AG10803 (cell line): ENCODE data around the gene C6orf47.

ENCODE experiments used
- DNase-seq: peaks from one replicate; pipeline ENCODE4 v3.0.0; 2010; ENCODE audit warnings: low read depth
- H3K4me3 ChIP-seq: 2 replicates; pipeline ENCODE4 v1.5.1; 2011; ENCODE audit warnings: mild to moderate bottlenecking, low read length, control low read depth
- TF ChIP-seq, protein P1 (sequence below): conservative IDR thresholded peaks from 2 replicates; pipeline ENCODE4 v1.5.1; 2011; ENCODE audit warnings: mild to moderate bottlenecking, low read length, control low read depth, inconsistent platforms

C6orf47 gene

DNA sequence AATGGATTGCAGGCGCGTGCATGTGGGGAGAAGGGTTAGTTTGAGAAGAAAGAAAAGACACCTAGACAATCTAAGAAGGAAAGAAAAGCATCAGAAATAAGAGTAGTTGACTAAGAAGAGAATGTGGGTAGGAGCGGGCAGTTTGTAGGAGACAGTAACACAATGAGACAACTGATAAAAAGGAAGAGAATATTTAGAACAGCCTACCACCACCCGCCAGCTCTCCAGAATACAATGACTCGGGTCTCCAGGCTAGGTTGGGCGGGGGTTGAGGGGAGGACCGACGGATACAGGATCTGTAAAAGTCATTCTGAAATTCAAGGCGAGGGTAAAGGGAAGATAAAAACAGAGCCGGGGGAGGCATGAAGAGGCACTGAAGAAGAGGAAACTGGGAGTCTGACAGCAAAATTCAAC, 41.8 kb upstream of the C6orf47 start:
- DNase-seq, result peak; percentile 19
- TF ChIP-seq, protein P1, sequence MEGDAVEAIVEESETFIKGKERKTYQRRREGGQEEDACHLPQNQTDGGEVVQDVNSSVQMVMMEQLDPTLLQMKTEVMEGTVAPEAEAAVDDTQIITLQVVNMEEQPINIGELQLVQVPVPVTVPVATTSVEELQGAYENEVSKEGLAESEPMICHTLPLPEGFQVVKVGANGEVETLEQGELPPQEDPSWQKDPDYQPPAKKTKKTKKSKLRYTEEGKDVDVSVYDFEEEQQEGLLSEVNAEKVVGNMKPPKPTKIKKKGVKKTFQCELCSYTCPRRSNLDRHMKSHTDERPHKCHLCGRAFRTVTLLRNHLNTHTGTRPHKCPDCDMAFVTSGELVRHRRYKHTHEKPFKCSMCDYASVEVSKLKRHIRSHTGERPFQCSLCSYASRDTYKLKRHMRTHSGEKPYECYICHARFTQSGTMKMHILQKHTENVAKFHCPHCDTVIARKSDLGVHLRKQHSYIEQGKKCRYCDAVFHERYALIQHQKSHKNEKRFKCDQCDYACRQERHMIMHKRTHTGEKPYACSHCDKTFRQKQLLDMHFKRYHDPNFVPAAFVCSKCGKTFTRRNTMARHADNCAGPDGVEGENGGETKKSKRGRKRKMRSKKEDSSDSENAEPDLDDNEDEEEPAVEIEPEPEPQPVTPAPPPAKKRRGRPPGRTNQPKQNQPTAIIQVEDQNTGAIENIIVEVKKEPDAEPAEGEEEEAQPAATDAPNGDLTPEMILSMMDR, result no peak
- H3K4me3 ChIP-seq, result peak overlapping the region; percentile 93

GRCh38 chr6:31701666-31702404, 41.3 kb upstream of the C6orf47 start:
- no peak for DNase-seq
- peak overlapping the region; percentile 93 for H3K4me3 ChIP-seq
- TF ChIP-seq, protein P1, result no peak

DNA sequence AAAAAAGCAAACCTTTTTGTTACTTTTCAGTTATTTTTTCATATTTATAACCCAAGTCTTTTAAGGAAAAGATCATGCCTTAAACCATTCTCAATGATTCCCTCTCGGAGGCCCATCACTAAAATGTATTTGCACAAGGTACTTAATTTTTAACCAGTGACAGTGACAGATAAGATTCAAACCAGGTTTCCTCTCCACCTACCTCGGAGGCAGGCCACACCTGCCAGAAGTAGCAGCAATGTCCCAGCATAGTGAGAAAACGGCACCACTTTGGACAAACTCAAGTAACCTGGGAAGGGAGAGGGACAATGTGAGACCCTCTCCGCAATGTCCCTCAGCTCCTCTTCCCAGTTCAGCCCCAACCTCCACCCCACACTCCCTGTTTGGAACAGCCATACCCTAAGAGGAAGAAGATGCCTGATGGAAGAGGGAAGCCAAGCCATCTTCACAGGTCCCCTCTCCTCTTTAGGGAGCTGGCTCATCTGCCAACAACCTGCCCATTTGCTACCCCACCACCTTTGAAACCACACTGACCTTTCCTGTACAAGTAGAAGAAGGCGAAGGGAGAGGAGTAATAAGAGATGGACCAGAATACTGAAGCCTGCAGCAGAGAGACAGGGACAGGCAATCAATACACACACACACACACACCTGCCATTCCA, 40.3 kb upstream of the C6orf47 start:
- H3K4me3 ChIP-seq, result peak overlapping the region; percentile 15; the same call in 1 of the 2 replicates
- TF ChIP-seq, protein P1, result no peak
- DNase-seq, result no peak

GRCh38 chr6:31697555-31697954, 37.0 kb upstream of the C6orf47 start:
- no peak overlapping the region for H3K4me3 ChIP-seq
- TF ChIP-seq, protein P1, result no peak
- no peak for DNase-seq

DNA sequence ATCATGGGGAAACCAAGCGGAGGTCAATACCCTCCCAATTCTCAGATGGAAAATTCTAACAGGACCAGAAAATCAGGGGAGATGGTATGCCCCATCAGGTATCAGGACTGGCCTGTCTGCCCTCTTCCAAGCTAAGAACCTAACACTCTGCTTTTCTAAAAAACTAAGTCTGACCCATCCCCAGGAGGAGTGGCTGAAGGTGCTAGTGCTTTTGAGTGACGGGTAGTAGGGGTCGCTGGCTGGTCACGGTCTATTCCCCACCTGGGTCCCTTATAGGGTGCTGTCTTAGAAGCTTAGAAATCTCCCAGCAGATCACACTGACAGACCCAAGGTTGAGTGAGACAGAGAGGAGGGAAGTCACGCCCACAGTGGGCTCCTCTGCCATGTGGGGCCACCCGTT, 33.0 kb upstream of the C6orf47 start:
- H3K4me3 ChIP-seq, result no peak overlapping the region
- TF ChIP-seq, protein P1, result no peak
- DNase-seq, result no peak

GRCh38 chr6:31692886-31693285, 32.3 kb upstream of the C6orf47 start:
- H3K4me3 ChIP-seq, result no peak overlapping the region
- TF ChIP-seq, protein P1, result no peak
- DNase-seq, result no peak

DNA sequence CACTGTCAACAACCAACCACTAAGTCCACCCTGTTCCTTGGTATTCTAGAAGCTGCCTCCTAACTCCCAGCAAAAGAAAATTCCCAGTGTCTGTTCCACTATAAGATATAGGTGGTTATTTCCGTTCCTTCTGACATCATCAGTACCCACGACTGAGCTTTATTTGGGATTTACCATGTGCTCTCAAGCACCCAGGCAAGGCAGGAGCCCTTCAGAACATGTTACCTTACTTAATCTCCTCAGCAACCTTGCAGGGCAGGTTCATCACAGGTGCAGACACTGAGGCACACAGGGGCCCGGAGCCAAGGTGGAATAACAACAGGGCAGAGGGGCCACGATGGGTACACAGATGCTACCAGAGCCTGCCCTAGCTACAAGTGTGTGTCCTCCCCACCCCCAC, 31.8 kb upstream of the C6orf47 start:
- TF ChIP-seq, protein P1, result no peak
- DNase-seq, result no peak

More for the DNA sequence above, 31.8 kb upstream of the C6orf47 start:
- H3K4me3 ChIP-seq, result no peak overlapping the region
